ENCODE results near the gene SMARCB1.

Gene SMARCB1

GRCh38 chr22:23779083-23779482 is 7.7 kb upstream of the SMARCB1 start:
- intact Hi-C loops (cut with DNase I) = no loop called here
- DNase-seq = peak in 1 of 10 donors; percentile 76

GRCh38 chr22:23779731-23780130 is 7.0 kb upstream of the SMARCB1 start:
- intact Hi-C loops (cut with DNase I) = no loop called here
- DNase-seq = peak in 1 of 10 donors; percentile 27

GRCh38 chr22:23780146-23780748 is 6.5 kb upstream of the SMARCB1 start:
- peak in 2 of 10 donors; percentile 58 to 63 for DNase-seq
- intact Hi-C loops (cut with DNase I) = no loop called here

- intact Hi-C loops (cut with DNase I) = no loop called here
- peak; percentile 73 to 98 (median 83) for DNase-seq
Observed at GRCh38 chr22:23781065-23781464, 5.7 kb upstream of the SMARCB1 start.

GRCh38 chr22:23781511-23782183 is 5.1 kb upstream of the SMARCB1 start:
- peak in 1 of 10 donors; percentile 89 for DNase-seq
- intact Hi-C loops (cut with DNase I) = no loop called here

- intact Hi-C loops (cut with DNase I) = no loop called here
- peak in 1 of 10 donors; percentile 75 for DNase-seq
Observed at GRCh38 chr22:23782252-23782651, 4.5 kb upstream of the SMARCB1 start.

- intact Hi-C loops (cut with DNase I) = no loop called here
- DNase-seq = peak in 2 of 10 donors; percentile 17 to 61
Observed at GRCh38 chr22:23782703-23783102, 4.1 kb upstream of the SMARCB1 start.

- DNase-seq = peak in 2 of 10 donors; percentile 50 to 76
- intact Hi-C loops (cut with DNase I) = no loop called here
Observed at GRCh38 chr22:23783265-23784150, 3.3 kb upstream of the SMARCB1 start.

- intact Hi-C loops (cut with DNase I) = no loop called here
- DNase-seq = no peak
Observed at GRCh38 chr22:23784215-23784732, 2.5 kb upstream of the SMARCB1 start.

GRCh38 chr22:23786261-23786710 is 480 bp upstream of the SMARCB1 start:
- intact Hi-C loops (cut with DNase I) = no loop called here
- DNase-seq = peak in 1 of 10 donors; percentile 52

GRCh38 chr22:23787600-23787896 is 782 bp downstream of the SMARCB1 start:
- DNase-seq = no peak
- intact Hi-C loops (cut with DNase I) = no loop called here

GRCh38 chr22:23787910-23788309 is 1.1 kb downstream of the SMARCB1 start:
- peak in 1 of 10 donors; percentile 50 for DNase-seq
- intact Hi-C loops (cut with DNase I) = no loop called here

- intact Hi-C loops (cut with DNase I) = no loop called here
- peak in 2 of 10 donors; percentile 0 to 10 for DNase-seq
Observed at GRCh38 chr22:23789121-23789520, 2.4 kb downstream of the SMARCB1 start.

GRCh38 chr22:23789638-23790037 is 2.9 kb downstream of the SMARCB1 start:
- intact Hi-C loops (cut with DNase I) = no loop called here
- DNase-seq = peak in 3 of 10 donors; percentile 40 to 81 (median 52)

GRCh38 chr22:23790819-23791737 is 4.3 kb downstream of the SMARCB1 start:
- intact Hi-C loops (cut with DNase I) = no loop called here
- DNase-seq = peak in 2 of 10 donors; percentile 19 to 42

- intact Hi-C loops (cut with DNase I) = no loop called here
- peak in 1 of 10 donors; percentile 40 for DNase-seq
Observed at GRCh38 chr22:23791738-23792645, 5.2 kb downstream of the SMARCB1 start.

GRCh38 chr22:23793326-23793725 is 6.6 kb downstream of the SMARCB1 start:
- peak in 2 of 10 donors; percentile 22 to 27 for DNase-seq
- intact Hi-C loops (cut with DNase I) = no loop called here

- no peak for DNase-seq
- intact Hi-C loops (cut with DNase I) = no loop called here
Observed at GRCh38 chr22:23796461-23796860, 9.7 kb downstream of the SMARCB1 start.

All from posterior cingulate gyrus (tissue), 11 donors.